VCaP (cell line): ENCODE data around the gene PCDH1.

Experiments used
- H3K27ac ChIP-seq: fragments of 450-650 bp; 2 replicates; pipeline ENCODE4 v1.5.1; 2017
- CTCF ChIP-seq: fragments of 450-650 bp; conservative IDR thresholded peaks from 2 replicates; pipeline ENCODE4 v1.5.1; 2017; ENCODE audit warnings: mild to moderate bottlenecking, moderate library complexity

Gene PCDH1

DNA sequence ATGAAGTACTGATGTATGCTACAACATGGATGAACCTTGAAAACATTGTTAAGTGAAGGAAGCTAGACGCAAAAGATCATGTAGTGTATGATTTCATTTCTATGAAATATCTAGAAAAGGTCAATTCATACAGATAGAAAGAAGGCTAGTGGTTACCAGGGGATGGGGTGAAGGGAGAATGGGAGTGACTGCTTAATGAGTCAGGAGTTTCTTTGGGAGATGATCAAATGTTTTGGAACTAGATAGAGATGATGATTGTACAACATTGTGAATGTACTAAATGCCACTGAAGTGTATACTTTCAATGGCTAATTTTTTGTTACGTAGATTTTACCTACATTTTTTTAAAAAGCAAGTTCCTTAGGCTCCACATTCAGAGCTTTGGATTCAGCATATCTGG lies 30.6 kb upstream of the PCDH1 start:
- H3K27ac ChIP-seq = no peak overlapping the region
- TF ChIP-seq CTCF = no peak

- no peak for TF ChIP-seq CTCF
- no peak overlapping the region for H3K27ac ChIP-seq
Measured at GRCh38 chr5:141906972-141907371, 28.8 kb upstream of the PCDH1 start.

- H3K27ac ChIP-seq = no peak overlapping the region
- no peak for TF ChIP-seq CTCF
Measured at GRCh38 chr5:141906517-141906916, 28.3 kb upstream of the PCDH1 start.

DNA sequence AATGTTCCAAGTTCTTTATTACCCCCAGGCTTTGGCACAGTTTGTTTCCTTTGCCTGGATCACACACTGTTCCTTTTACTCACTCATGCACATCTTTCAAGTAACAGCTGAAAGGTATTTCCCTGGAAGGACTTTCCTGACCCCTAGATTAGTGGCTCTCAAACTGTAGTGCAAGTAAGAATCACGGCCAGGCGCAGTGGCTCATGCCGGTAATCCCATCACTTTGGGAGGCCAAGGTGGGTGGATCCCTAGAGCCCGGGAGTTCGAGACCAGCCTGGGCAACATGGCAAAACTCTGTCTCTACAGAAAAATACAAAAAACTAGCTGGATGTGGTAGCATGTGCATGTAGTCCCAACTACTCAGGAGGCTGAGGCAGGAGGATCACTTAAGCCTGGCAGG lies 26.3 kb upstream of the PCDH1 start:
- TF ChIP-seq CTCF = no peak

DNA sequence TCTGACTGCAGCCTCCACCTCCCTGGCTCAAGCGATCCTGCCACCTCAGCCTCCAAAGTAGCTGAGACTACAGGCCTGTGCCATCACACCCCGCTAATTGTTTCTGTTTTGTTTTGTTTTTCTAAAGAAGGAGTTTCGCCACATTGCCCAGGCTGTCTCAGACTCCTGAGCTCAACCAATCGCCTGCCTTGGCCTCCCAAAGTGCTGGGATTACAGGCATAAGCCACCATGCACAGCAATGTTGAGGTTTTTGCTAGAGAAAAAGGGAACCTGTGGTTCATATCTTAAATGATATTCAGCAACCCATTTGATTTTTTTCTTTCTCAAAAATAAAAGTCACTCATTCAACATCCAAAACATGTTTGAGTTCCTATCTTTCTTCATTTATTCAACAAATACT lies 25.1 kb upstream of the PCDH1 start:
- no peak for TF ChIP-seq CTCF
- H3K27ac ChIP-seq = no peak overlapping the region

More for the DNA sequence above, 26.3 kb upstream of the PCDH1 start:
- peak overlapping the region; percentile 30; the same call in 1 of the 2 replicates for H3K27ac ChIP-seq

- no peak overlapping the region for H3K27ac ChIP-seq
- TF ChIP-seq CTCF = no peak
Measured at GRCh38 chr5:141902015-141902814, 24.0 kb upstream of the PCDH1 start.

- TF ChIP-seq CTCF = no peak
Measured at GRCh38 chr5:141898448-141899049, 20.3 kb upstream of the PCDH1 start.

More at GRCh38 chr5:141898448-141899049, 20.3 kb upstream of the PCDH1 start:
- no peak overlapping the region for H3K27ac ChIP-seq
